ENCODE measurements around the gene SNF8.

DNA sequence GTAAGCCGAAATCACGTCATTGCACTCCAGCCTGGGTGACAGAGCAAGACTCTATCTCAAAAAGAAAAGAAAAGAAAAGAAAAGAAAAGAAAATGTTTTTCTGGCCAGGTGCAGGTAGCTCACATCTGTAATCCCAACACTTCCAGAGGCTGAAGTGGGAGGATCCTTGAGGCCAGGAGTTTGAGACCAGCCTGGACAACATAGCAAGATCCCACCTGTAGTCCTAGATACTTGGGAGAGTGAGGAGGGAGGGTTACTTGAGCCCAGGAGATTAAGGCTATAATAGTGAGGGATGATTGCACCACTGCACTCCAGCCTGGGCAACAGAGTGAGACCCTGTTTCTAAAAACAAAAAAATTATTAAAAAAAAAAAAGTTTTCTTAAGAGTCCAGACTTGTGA lies 54.6 kb downstream of the SNF8 start:
- TF ChIP-seq, protein P1, sequence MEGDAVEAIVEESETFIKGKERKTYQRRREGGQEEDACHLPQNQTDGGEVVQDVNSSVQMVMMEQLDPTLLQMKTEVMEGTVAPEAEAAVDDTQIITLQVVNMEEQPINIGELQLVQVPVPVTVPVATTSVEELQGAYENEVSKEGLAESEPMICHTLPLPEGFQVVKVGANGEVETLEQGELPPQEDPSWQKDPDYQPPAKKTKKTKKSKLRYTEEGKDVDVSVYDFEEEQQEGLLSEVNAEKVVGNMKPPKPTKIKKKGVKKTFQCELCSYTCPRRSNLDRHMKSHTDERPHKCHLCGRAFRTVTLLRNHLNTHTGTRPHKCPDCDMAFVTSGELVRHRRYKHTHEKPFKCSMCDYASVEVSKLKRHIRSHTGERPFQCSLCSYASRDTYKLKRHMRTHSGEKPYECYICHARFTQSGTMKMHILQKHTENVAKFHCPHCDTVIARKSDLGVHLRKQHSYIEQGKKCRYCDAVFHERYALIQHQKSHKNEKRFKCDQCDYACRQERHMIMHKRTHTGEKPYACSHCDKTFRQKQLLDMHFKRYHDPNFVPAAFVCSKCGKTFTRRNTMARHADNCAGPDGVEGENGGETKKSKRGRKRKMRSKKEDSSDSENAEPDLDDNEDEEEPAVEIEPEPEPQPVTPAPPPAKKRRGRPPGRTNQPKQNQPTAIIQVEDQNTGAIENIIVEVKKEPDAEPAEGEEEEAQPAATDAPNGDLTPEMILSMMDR (IDR thresholded peaks at IDR 0.05; ENCODE audit: insufficient read depth, low read depth, low read length): no peak
- no peak for TF ChIP-seq EZH2 (IDR thresholded peaks at IDR 0.05; ENCODE audit: insufficient read depth, low read length)
